Body of pancreas (tissue), 4 donors: Measurements from ENCODE around the gene GLIS2. TPM values are rescaled to one million over a fixed set of nuclear protein-coding genes. Genes with fewer than 3 reads are reported as not detected.

Experiments used
- ATAC-seq: fragments of 150-250 bp; one replicate; pipeline ENCODE4 v1.9.1; 2016
- DNase-seq, 4 donors: peaks; one replicate each; pipeline ENCODE4 v3.0.0-alpha.2; 2019
- H3K27ac ChIP-seq, 4 donors: fragments of 200-600 bp; sonication (generic); 1 replicate in 3 of 4; 2 replicates in 1 of 4; pipeline versions ENCODE4 v1.5.1 to v1.6.1; 2016 to 2019; ENCODE audit warnings: mild to moderate bottlenecking in 1 of 4, mixed read lengths in 1 of 4, moderate library complexity in 1 of 4
- H3K27me3 ChIP-seq, 2 donors: fragments of 200-600 bp; sonication (generic); one replicate each; pipeline ENCODE4 v1.6.0; 2016; ENCODE audit warnings: mild to moderate bottlenecking in 1 of 2
- H3K36me3 ChIP-seq, 2 donors: fragments of 200-600 bp; sonication (generic); replicated peaks in 1 of 2; 2 replicates each; pipeline ENCODE4 v1.5.1; 2016; ENCODE audit warnings: low read depth in 2 of 2; ENCODE audit not compliant: insufficient read depth in 1 of 2
- H3K4me1 ChIP-seq: fragments of 200-600 bp; sonication (generic); one replicate; pipeline ENCODE4 v1.6.0; 2016
- H3K4me3 ChIP-seq, 2 donors: fragments of 200-600 bp; sonication (generic); 1 replicate in 1 of 2; 2 replicates in 1 of 2; pipeline ENCODE4 v1.5.1; 2016 to 2019
- H3K9me3 ChIP-seq, 3 donors: fragments of 200-600 bp; sonication (generic); 1 replicate in 2 of 3; 2 replicates in 1 of 3; pipeline ENCODE4 v1.5.1; 2016
- POLR2A ChIP-seq, 3 donors: fragments of 450-650 bp; IDR thresholded peaks; one replicate each; pipeline ENCODE4 v1.6.1; 2016; ENCODE audit warnings: antibody characterized with exemption in 3 of 3, mild to moderate bottlenecking in 2 of 3
- WGBS, 2 donors: methylation state at CpG; one replicate each; pipeline ENCODE4 v1.1.5; 2017; 5-methylcytosine and 5-hydroxymethylcytosine counted together
- intact Hi-C: fragments of 100-400 bp; cut with DNase I; formaldehyde crosslinking; loops from one replicate; pipeline ENCODE4 v1.15.1; 2023
- total RNA-seq, 2 donors: library from RNA; depleted of rRNA; stranded (reverse); fragments of >200 nt; gene quantifications; one replicate each; pipeline ENCODE4 v1.1.0, GENCODE V29; 2016
- TF ChIP-seq, protein P1 (sequence below), 7 experiments: fragments of 450-650 bp in 4 of 7; fragments of 200-600 bp in 3 of 7; sonication (generic) in 3 of 7; IDR thresholded peaks; one replicate each; pipeline ENCODE4 v1.5.1; 2016 to 2019; ENCODE audit warnings: antibody characterized with exemption in 7 of 7

Gene GLIS2
- total RNA-seq, 2 donors from 2014 or later: 6.0 to 6.3 TPM

DNA sequence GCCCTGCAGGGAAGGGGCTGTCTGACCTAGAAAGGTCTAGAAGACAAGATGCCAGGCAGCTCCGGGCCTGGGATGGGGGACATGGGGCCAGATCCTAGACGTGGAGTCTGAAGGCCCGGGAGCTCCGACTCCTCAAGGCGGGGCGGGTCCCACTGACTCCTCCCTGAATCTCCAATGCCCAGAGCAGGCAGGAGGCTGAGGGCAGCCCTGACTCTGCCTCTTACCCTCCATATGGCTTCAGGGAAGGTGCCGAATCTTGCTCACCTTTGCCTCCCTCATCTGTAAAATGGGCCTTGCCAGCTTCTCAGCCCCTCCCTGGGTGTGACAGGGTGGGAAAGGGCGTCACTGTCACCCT is 70.6 kb downstream of the GLIS2 start:
- no peak for TF ChIP-seq POLR2A (IDR thresholded peaks at IDR 0.05)
- TF ChIP-seq, protein P1, sequence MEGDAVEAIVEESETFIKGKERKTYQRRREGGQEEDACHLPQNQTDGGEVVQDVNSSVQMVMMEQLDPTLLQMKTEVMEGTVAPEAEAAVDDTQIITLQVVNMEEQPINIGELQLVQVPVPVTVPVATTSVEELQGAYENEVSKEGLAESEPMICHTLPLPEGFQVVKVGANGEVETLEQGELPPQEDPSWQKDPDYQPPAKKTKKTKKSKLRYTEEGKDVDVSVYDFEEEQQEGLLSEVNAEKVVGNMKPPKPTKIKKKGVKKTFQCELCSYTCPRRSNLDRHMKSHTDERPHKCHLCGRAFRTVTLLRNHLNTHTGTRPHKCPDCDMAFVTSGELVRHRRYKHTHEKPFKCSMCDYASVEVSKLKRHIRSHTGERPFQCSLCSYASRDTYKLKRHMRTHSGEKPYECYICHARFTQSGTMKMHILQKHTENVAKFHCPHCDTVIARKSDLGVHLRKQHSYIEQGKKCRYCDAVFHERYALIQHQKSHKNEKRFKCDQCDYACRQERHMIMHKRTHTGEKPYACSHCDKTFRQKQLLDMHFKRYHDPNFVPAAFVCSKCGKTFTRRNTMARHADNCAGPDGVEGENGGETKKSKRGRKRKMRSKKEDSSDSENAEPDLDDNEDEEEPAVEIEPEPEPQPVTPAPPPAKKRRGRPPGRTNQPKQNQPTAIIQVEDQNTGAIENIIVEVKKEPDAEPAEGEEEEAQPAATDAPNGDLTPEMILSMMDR (IDR thresholded peaks at IDR 0.05): no peak
- H3K9me3 ChIP-seq: no peaks in the 10 kb centered on the region
- H3K4me1 ChIP-seq: no peaks in the 10 kb centered on the region
- DNase-seq (peak in 1 of 4 donors; percentile 13), ATAC-seq (peak; percentile 8)
- intact Hi-C loops: no loop called here
- H3K27me3 ChIP-seq: no peaks in the 10 kb centered on the region
- H3K36me3 ChIP-seq: peaks cover 0 to 8% of the 10 kb centered on the region in 2 donors
- H3K4me3 ChIP-seq: no peak overlapping the region
- 76 to 77% methylated on average over 7 to 8 of the region's 8 CpGs for WGBS, 2 donors
- H3K27ac ChIP-seq: no peak overlapping the region

DNA sequence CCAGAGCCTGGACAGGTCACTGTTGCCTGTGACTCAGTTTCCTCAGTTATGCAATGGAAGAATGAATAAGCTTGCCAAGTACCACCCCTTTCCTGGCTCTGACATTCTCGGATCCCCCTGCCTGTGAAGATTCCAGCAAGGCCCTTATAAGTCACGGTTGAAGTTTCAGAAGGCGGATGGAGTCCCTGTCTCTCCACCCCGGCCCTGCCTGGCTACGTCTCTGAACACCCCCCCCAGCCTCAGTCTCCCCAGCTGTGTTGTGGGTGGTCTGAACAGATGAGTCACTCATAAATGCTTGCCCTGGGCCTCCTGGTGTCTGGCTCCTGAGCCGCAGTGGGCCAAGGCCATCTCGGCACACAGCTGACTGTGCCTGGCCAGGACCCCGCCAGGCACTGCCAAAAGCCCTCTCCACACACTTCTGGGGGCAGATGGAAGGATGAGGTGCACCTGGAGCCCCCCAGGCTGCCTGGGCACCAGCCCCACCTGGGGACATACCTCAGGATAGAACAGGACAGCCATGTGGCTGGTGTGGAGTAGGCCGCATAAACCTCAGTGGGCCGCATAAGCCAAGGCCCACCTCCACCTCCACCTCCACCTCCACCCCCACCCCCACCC is 71.2 kb downstream of the GLIS2 start:
- H3K36me3 ChIP-seq: peaks cover 0 to 5% of the 10 kb centered on the region in 2 donors
- H3K4me3 ChIP-seq: no peak overlapping the region
- ATAC-seq (no peak), DNase-seq (peak in 1 of 4 donors; percentile 8)
- 89 to 98% methylated on average over 5 to 10 of the region's 10 CpGs for WGBS, 2 donors
- H3K9me3 ChIP-seq: no peaks in the 10 kb centered on the region
- H3K4me1 ChIP-seq: no peaks in the 10 kb centered on the region
- TF ChIP-seq POLR2A (IDR thresholded peaks at IDR 0.05): no peak
- TF ChIP-seq, protein P1 (IDR thresholded peaks at IDR 0.05): no peak
- no peaks in the 10 kb centered on the region for H3K27me3 ChIP-seq
- H3K27ac ChIP-seq: no peak overlapping the region
- intact Hi-C loops: no loop called here

DNA sequence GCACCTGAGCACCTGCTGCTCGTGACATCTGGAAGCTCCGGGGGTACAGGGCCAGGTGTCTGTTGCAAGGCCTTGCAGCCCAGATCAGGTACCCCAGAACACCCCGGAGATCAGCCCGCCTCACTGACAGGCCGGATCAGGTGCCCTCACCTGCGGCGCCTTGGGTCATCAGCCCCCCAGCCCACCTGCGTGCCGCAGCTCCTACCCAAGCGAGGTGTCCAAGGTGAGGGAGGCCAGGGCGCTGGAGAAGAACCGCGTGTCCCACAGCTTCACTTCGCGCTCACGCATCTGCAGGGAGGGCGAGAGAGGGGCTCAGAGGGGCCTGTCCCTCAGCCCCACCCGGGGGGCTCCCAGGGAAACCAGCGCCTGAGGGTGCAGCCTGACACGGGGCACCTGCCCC is 71.9 kb downstream of the GLIS2 start:
- Histone ChIP-seq H3K4me1 (no peaks in the 10 kb centered on the region), H3K4me3 (no peak overlapping the region), H3K27me3 (no peaks in the 10 kb centered on the region), H3K27ac (no peak overlapping the region), H3K36me3 (peaks cover 0 to 3% of the 10 kb centered on the region in 2 donors), H3K9me3 (no peaks in the 10 kb centered on the region)
- TF ChIP-seq POLR2A (IDR thresholded peaks at IDR 0.05): no peak
- TF ChIP-seq, protein P1 (IDR thresholded peaks at IDR 0.05): no peak
- peak in 1 of 4 donors; percentile 10 for DNase-seq
- 90 to 92% methylated on average over 12 to 17 of the region's 20 CpGs for WGBS, 2 donors
- intact Hi-C loops: no loop called here
- ATAC-seq: no peak

DNA sequence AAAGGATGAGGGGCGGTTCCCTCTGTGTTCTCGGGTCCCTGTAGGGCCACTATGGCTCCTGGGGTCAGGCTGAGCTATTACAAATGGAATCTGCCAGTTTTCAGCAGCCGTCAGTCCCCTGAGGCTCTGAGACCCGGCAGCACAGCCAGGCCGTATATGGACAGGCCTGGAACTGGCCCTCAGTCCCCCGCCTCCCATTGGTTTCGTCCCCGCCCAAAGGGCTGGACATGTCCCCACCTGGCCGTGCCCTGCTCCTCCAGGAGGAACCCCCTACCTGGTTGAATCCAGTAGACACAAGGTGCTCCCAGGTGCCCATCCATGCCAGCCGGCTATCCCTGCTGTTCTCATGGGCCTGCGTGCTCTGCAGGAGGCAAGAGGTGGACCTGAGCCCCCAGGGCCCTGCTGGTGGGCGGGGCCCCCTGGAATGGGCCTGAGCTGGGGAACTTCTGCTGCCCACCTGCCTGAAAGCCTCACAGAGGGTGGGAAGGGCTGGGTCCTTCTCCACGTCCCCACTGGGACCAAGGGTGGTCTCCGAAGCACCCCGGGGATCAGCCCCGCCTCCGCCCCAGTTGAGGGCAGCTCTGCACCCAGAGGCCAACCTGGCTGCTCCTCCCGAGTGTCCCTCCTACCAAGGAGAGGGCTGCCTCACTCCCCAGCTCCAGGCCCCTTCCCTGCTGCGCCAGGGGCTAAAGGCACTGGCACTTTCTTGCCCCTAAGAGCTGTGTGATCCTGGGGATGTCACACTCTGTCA is 72.6 kb downstream of the GLIS2 start:
- 84 to 92% methylated on average over 10 to 16 of the region's 19 CpGs for WGBS, 2 donors
- peak overlapping the region in 1 of 4 donors; percentile 25 for H3K27ac ChIP-seq
- H3K27me3 ChIP-seq: no peaks in the 10 kb centered on the region
- H3K4me3 ChIP-seq: no peak overlapping the region
- H3K4me1 ChIP-seq: no peaks in the 10 kb centered on the region
- no peaks in the 10 kb centered on the region for H3K36me3 ChIP-seq
- H3K9me3 ChIP-seq: no peaks in the 10 kb centered on the region
- intact Hi-C loops: no loop called here
- DNase-seq (peak in 1 of 4 donors; percentile 17), ATAC-seq (no peak)
- TF ChIP-seq, protein P1 (IDR thresholded peaks at IDR 0.05): no peak
- no peak for TF ChIP-seq POLR2A (IDR thresholded peaks at IDR 0.05)

Other genes with a start within 250 kb of the GLIS2 start
- gene ADCY9, start 199.6 kb upstream of the GLIS2 start, total RNA-seq: 10 to 100 TPM; 22.4 to 29.1 TPM
- not detected for gene SRL, start 74.0 kb upstream of the GLIS2 start, total RNA-seq
- 10 to 100 TPM in 1 of 2 donors, 1 to 10 TPM in 1; 8.3 to 18.8 TPM for gene TFAP4, start 43.0 kb upstream of the GLIS2 start, total RNA-seq
- 10 to 100 TPM; 25.9 to 27.7 TPM for gene PAM16, start 35.3 kb downstream of the GLIS2 start, total RNA-seq
- gene VASN, start 55.8 kb downstream of the GLIS2 start, total RNA-seq: 10 to 100 TPM; 14.3 to 22.1 TPM
- 10 to 100 TPM; 13.2 to 48.8 TPM for gene CORO7, start 100.5 kb downstream of the GLIS2 start, total RNA-seq
- gene DNAJA3, start 109.8 kb downstream of the GLIS2 start, total RNA-seq: 10 to 100 TPM; 26.4 to 29.1 TPM
- 10 to 100 TPM; 36.3 to 43.8 TPM for gene NMRAL1, start 158.6 kb downstream of the GLIS2 start, total RNA-seq
- gene HMOX2, start 160.3 kb downstream of the GLIS2 start, total RNA-seq: 100 to 1,000 TPM in 1 of 2 donors, 10 to 100 TPM in 1; 18.4 to 115 TPM
- 10 to 100 TPM; 12.9 to 23.3 TPM for gene CDIP1, start 222.7 kb downstream of the GLIS2 start, total RNA-seq
- under 1 TPM in 1 of 2 donors, not detected in 1; 0.52 TPM for gene C16orf96, start 240.3 kb downstream of the GLIS2 start, total RNA-seq